Colonic mucosa (tissue), 4 donors: ENCODE measurements around the gene PPP1R7. TPM values are rescaled to one million over a fixed set of nuclear protein-coding genes. Genes with fewer than 3 reads are reported as not detected.

Source experiments
- DNase-seq: peaks from one replicate; pipeline ENCODE4 v3.0.0-alpha.2; 2020
- H3K27ac ChIP-seq: fragments of 200-600 bp; one replicate; pipeline ENCODE4 v1.8.0; 2021
- H3K27me3 ChIP-seq: fragments of 200-600 bp; one replicate; pipeline ENCODE4 v1.8.0; 2021
- H3K36me3 ChIP-seq: fragments of 200-600 bp; one replicate; pipeline ENCODE4 v1.8.0; 2021
- H3K4me1 ChIP-seq: fragments of 200-600 bp; one replicate; pipeline ENCODE4 v1.8.0; 2021; ENCODE audit warnings: mild to moderate bottlenecking
- H3K4me3 ChIP-seq: fragments of 200-600 bp; one replicate; pipeline ENCODE4 v1.8.0; 2021
- H3K9ac ChIP-seq, 2 donors: one replicate each; pipeline ENCODE4 v1.7.0; 2013; ENCODE audit warnings: control low read depth in 2 of 2, low read depth in 2 of 2, low read length in 2 of 2
- H3K9me3 ChIP-seq: fragments of 200-600 bp; one replicate; pipeline ENCODE4 v1.8.0; 2021
- intact Hi-C: fragments of 100-400 bp; cut with DNase I; formaldehyde crosslinking; loops from one replicate; pipeline ENCODE4 v1.14.1; 2022
- total RNA-seq, 2 donors: library from RNA; stranded (reverse); fragmentation: NEBNext Ultra II Directional in 1 of 2; extraction: Animal tissue kit (Norgen Biotek cat#: 25700) in 1 of 2; gene quantifications; one replicate each; pipeline ENCODE4 v1.2.1, GENCODE V29; 2021
- TF ChIP-seq, protein P1 (sequence below): fragments of 200-600 bp; IDR thresholded peaks from one replicate; pipeline ENCODE4 v1.8.0; 2022; ENCODE audit warnings: antibody characterized with exemption, mild to moderate bottlenecking
- donor health status: healthy.
- donor health status: DM: no; HTN: no; CAD: no.
- donor health status: DM: no; HTN: no; CAD: no.

Gene PPP1R7
- total RNA-seq, 2 donors from 2014 or later, result 74.7 to 77.8 TPM

DNA sequence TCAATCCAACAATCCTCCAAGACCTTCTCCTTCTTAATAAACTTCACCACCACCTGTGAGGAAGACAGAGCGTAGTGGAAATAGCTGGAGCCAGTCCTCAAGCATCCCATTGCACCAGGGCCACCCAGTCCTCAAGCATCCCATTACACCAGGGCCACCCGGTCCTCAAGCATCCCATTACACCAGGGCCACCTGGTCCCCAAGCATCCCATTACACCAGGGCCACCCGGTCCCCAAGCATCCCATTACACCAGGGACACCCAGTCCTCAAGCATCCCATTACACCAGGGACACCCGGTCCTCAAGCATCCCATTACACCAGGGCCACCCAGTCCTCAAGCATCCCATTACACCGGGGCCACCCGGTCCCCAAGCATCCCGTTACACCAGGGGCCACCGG lies 34.9 kb upstream of the PPP1R7 start:
- TF ChIP-seq, protein P1, sequence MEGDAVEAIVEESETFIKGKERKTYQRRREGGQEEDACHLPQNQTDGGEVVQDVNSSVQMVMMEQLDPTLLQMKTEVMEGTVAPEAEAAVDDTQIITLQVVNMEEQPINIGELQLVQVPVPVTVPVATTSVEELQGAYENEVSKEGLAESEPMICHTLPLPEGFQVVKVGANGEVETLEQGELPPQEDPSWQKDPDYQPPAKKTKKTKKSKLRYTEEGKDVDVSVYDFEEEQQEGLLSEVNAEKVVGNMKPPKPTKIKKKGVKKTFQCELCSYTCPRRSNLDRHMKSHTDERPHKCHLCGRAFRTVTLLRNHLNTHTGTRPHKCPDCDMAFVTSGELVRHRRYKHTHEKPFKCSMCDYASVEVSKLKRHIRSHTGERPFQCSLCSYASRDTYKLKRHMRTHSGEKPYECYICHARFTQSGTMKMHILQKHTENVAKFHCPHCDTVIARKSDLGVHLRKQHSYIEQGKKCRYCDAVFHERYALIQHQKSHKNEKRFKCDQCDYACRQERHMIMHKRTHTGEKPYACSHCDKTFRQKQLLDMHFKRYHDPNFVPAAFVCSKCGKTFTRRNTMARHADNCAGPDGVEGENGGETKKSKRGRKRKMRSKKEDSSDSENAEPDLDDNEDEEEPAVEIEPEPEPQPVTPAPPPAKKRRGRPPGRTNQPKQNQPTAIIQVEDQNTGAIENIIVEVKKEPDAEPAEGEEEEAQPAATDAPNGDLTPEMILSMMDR, result no peak
- Histone ChIP-seq H3K36me3 (no peaks in the 10 kb centered on the region), H3K27ac (no peak overlapping the region), H3K9ac (no peak overlapping the region), H3K27me3 (no peaks in the 10 kb centered on the region), H3K9me3 (no peaks in the 10 kb centered on the region), H3K4me1 (no peaks in the 10 kb centered on the region), H3K4me3 (no peak overlapping the region)
- no peak for DNase-seq
- intact Hi-C loops, result no loop called here

DNA sequence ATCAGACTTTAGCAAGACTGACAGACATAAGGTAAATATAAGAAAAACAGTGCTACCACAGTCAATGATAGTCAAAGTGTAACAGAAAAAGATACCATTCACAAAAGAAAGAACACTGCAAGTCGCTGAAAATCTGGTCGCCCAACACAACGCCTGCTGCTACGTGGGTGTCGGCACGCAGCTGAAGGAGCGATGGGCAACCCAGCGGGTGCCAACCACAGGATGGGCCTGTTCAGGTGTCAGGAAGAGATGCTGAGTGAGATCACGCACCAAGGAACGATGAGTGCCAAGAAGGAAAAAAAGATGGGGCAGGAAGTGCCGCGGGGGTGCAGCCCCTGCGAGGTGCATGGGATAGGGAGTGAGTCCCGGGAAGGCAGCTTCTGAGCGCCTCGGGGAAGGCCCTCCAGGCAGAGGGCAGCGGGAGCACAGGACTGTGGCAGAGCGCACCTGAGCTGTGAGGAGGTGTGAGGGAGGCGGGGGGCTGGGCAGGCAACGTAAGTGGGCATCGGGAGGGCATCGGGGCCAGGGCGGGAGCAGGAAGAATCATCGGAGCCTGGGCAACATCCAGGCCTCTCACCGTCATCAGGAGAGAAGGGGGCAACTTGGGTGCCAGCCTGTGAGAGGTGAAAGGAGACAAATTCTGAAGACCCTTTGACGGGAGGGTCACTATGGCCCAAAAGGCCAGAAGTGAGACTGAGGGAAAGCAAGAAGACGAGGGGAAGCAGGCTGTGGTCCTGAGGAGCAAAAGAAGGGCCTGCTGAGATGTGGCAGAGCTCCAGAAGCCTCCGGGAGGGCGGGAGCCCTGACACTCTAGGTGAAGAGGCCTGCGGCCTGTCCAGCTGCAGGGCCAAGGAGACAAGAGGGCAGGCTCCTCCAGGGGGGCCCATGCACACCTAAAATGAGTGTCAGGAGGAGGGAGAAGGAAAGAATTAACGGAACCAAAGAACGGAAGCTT lies 33.4 kb upstream of the PPP1R7 start:
- intact Hi-C loops, result no loop called here
- Histone ChIP-seq H3K9me3 (no peaks in the 10 kb centered on the region), H3K4me1 (no peaks in the 10 kb centered on the region), H3K4me3 (no peak overlapping the region), H3K36me3 (no peaks in the 10 kb centered on the region), H3K9ac (no peak overlapping the region), H3K27me3 (no peaks in the 10 kb centered on the region), H3K27ac (no peak overlapping the region)
- no peak for DNase-seq
- TF ChIP-seq, protein P1, result no peak

DNA sequence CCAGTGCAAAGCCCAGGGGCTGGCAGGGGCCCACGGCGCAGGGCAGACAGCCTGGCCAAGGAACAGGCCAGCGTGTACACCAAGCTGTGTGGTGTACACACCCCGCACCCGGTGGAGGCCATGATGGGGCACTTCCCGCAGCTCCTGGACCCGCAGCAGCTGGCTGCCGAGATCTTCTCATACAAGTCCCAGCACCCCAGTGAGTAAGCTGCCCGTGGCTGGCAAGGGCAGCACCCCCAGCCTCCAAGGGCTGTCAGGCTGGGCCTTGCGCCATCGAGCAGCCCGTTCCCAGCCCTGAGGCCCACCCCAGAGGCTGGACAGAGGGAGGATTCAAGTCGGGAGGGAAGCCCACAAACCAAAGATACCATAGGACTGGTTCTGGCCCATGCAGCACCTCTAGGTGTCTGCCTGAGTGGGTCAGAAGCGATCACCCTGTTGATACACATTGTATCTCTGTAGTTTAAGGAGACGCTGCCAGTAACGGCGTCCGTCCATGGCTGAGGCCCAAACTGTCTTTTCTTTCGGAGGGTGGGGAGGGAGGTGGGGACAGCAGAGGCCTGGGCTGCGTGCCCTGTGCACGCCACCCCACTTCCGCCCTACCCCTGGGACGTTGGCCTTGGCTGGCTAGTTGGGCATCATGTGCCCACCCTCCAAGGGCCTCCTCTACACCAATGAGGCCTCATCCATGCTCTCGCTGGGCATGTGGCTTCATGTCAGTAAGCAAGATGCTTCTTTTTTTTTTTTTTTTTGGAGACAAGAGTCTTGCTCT lies 31.3 kb upstream of the PPP1R7 start:
- intact Hi-C loops, result no loop called here
- no peaks in the 10 kb centered on the region for H3K36me3 ChIP-seq
- H3K9me3 ChIP-seq, result no peaks in the 10 kb centered on the region
- H3K27me3 ChIP-seq, result no peaks in the 10 kb centered on the region
- H3K9ac ChIP-seq, result no peak overlapping the region
- H3K27ac ChIP-seq, result no peak overlapping the region
- no peaks in the 10 kb centered on the region for H3K4me1 ChIP-seq
- no peak overlapping the region for H3K4me3 ChIP-seq
- no peak for DNase-seq
- TF ChIP-seq, protein P1, result no peak

DNA sequence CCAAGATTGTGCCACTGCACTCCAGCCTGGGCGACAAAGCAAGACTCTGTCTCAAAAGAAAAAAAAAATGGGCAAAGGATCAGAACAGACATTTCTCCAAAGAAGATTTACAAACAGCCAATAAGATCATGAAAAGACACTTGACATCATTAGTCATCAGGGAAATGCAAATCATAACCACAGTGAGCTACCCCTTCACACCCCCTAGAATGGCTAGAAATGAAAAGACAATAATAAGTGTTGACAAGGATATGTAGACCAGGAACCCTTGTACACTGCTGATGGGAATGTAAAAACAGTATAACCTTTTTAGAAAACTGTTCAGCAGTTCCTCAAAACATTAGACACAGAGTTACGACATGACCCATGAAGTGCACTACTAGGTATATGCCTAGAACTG lies 29.8 kb upstream of the PPP1R7 start:
- H3K9ac ChIP-seq, result no peak overlapping the region
- H3K27ac ChIP-seq, result no peak overlapping the region
- no peak overlapping the region for H3K4me3 ChIP-seq
- DNase-seq, result no peak
- no peaks in the 10 kb centered on the region for H3K27me3 ChIP-seq
- H3K9me3 ChIP-seq, result no peaks in the 10 kb centered on the region
- H3K36me3 ChIP-seq, result no peaks in the 10 kb centered on the region
- TF ChIP-seq, protein P1, result no peak
- intact Hi-C loops, result no loop called here
- H3K4me1 ChIP-seq, result no peaks in the 10 kb centered on the region

DNA sequence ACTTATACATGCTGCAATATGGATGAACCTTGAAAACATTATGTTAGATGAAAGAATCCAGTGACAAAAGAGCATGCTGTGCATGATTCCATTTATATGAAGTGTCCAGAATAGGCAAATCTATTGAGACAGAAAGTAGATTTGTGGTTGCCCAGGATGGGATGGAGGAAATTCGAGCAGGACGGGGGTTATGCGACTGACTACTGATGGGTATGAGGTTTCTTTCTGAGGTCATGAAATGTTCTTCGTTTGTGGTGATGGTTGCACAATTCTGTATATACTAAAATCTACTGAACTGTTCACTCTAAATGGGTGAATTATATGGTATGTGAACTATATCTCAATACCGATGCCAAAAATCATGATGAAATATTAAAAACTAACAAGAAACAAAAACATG lies 29.3 kb upstream of the PPP1R7 start:
- intact Hi-C loops, result no loop called here
- no peaks in the 10 kb centered on the region for H3K36me3 ChIP-seq
- no peaks in the 10 kb centered on the region for H3K9me3 ChIP-seq
- H3K27me3 ChIP-seq, result no peaks in the 10 kb centered on the region
- H3K4me1 ChIP-seq, result no peaks in the 10 kb centered on the region
- no peak for DNase-seq
- H3K9ac ChIP-seq, result no peak overlapping the region
- H3K4me3 ChIP-seq, result no peak overlapping the region
- H3K27ac ChIP-seq, result no peak overlapping the region
- TF ChIP-seq, protein P1, result no peak
